Measurements from ENCODE around the gene EVI5L. TPM values are rescaled to one million over a fixed set of nuclear protein-coding genes. Genes with fewer than 3 reads are reported as not detected.

Gene EVI5L
- total RNA-seq, 1 donor from 2014 or later: 4.4 TPM

DNA sequence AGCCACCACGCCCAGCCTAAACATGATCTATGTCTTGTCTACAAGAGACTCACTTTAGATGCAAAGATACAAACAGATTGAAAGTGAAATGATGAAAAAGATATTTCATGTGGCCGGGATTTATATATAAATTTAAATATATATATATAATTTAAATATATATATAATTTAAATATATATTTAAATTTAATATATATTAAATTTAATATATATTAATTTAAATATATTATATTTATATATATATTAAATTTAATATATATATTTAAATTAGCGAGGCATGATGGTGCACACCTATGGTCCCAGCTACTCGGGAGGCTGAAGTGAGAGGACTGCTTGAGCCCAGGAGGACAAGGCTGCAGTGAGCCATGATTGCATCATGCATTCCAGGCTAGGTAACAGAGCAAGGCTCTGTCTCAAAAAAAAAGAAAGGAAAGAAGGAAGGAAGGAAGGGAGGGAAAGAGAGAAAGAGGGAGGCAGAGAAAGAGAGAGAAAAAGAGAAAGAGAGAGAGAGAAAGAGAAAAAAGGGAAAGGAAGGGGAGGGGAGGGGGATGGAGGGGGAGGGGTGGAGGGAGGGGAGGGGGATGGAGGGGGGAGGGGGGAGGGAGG lies 7.0 kb upstream of the EVI5L start:
- H3K4me3 Mint-ChIP-seq: no peak overlapping the region
- no peak overlapping the region for H3K27ac Mint-ChIP-seq
- no peak for DNase-seq (ENCODE audit: low spot score)
- H3K36me3 Mint-ChIP-seq (ENCODE audit: low read depth): no peaks in the 10 kb centered on the region
- intact Hi-C loops (cut with micrococcal nuclease): no loop called here
- peaks cover 31% of the 10 kb centered on the region for H3K27me3 Mint-ChIP-seq (ENCODE audit: insufficient read depth)
- peaks cover 13% of the 10 kb centered on the region for H3K9me3 Mint-ChIP-seq
- H3K4me1 Mint-ChIP-seq (ENCODE audit: low read depth): peaks cover 6% of the 10 kb centered on the region

GRCh38 chr19:7823686-7824301 lies 6.2 kb upstream of the EVI5L start:
- Mint-ChIP-seq H3K4me3 (no peak overlapping the region), H3K9me3 (peaks cover 8% of the 10 kb centered on the region), H3K27ac (no peak overlapping the region), H3K36me3 (ENCODE audit: low read depth) (no peaks in the 10 kb centered on the region), H3K4me1 (ENCODE audit: low read depth) (peaks cover 7% of the 10 kb centered on the region), H3K27me3 (ENCODE audit: insufficient read depth) (peaks cover 31% of the 10 kb centered on the region)
- intact Hi-C loops (cut with micrococcal nuclease): no loop called here
- no peak for DNase-seq (ENCODE audit: low spot score)

DNA sequence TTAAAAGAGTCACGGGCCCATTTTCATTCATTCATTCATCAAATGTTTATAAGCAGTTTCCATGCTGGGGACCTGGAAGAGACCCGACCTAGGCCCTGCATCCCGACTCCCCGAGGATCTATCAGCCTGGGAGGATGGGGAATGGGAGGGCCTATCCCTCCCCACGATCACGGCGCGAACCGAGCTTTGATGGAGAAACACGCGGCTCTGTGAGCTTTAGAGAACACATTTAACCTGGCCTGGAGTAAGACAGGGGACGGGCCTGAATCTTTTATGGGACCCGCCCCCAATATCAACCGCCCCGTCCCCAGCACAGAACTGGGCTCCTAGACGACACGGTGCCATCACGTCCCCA lies 875 bp upstream of the EVI5L start:
- Mint-ChIP-seq H3K4me3 (peak overlapping the region; percentile 82), H3K4me1 (ENCODE audit: low read depth) (peaks cover 21% of the 10 kb centered on the region), H3K27me3 (ENCODE audit: insufficient read depth) (peaks cover 15% of the 10 kb centered on the region), H3K27ac (peak overlapping the region; percentile 69), H3K9me3 (no peaks in the 10 kb centered on the region), H3K36me3 (ENCODE audit: low read depth) (no peaks in the 10 kb centered on the region)
- intact Hi-C loops (cut with micrococcal nuclease): loop anchor here (1.0 kb wide), 10 partner anchors 22 to 434 kb away; partner anchors contain the start of genes MAP2K7, PNPLA6, SNAPC2 and TIMM44
- no peak for DNase-seq (ENCODE audit: low spot score)

- intact Hi-C loops (cut with micrococcal nuclease): no loop called here
Observed at GRCh38 chr19:7830272-7830771, 304 bp downstream of the EVI5L start.

GRCh38 chr19:7830823-7831222 lies 805 bp downstream of the EVI5L start:
- intact Hi-C loops (cut with micrococcal nuclease): no loop called here
- Mint-ChIP-seq H3K36me3 (ENCODE audit: low read depth) (no peaks in the 10 kb centered on the region), H3K4me1 (ENCODE audit: low read depth) (peaks cover 21% of the 10 kb centered on the region), H3K27ac (peak overlapping the region; percentile 55), H3K4me3 (peak overlapping the region; percentile 86), H3K9me3 (no peaks in the 10 kb centered on the region), H3K27me3 (ENCODE audit: insufficient read depth) (peaks cover 12% of the 10 kb centered on the region)
- DNase-seq (ENCODE audit: low spot score): no peak

More at GRCh38 chr19:7830272-7830771, 304 bp downstream of the EVI5L start:
- Mint-ChIP-seq H3K9me3 (no peaks in the 10 kb centered on the region), H3K4me1 (ENCODE audit: low read depth) (peaks cover 21% of the 10 kb centered on the region), H3K4me3 (no peak overlapping the region), H3K36me3 (ENCODE audit: low read depth) (no peaks in the 10 kb centered on the region), H3K27me3 (ENCODE audit: insufficient read depth) (peaks cover 15% of the 10 kb centered on the region), H3K27ac (no peak overlapping the region)
- DNase-seq (ENCODE audit: low spot score): no peak

- peak overlapping the region; percentile 86 for H3K4me3 Mint-ChIP-seq
- no peak for DNase-seq (ENCODE audit: low spot score)
- H3K9me3 Mint-ChIP-seq: no peaks in the 10 kb centered on the region
- intact Hi-C loops (cut with micrococcal nuclease): no loop called here
- H3K27me3 Mint-ChIP-seq (ENCODE audit: insufficient read depth): peaks cover 8% of the 10 kb centered on the region
- H3K27ac Mint-ChIP-seq: no peak overlapping the region
- H3K36me3 Mint-ChIP-seq (ENCODE audit: low read depth): no peaks in the 10 kb centered on the region
- H3K4me1 Mint-ChIP-seq (ENCODE audit: low read depth): peaks cover 21% of the 10 kb centered on the region
Observed at GRCh38 chr19:7831452-7831851, 1.4 kb downstream of the EVI5L start.

DNA sequence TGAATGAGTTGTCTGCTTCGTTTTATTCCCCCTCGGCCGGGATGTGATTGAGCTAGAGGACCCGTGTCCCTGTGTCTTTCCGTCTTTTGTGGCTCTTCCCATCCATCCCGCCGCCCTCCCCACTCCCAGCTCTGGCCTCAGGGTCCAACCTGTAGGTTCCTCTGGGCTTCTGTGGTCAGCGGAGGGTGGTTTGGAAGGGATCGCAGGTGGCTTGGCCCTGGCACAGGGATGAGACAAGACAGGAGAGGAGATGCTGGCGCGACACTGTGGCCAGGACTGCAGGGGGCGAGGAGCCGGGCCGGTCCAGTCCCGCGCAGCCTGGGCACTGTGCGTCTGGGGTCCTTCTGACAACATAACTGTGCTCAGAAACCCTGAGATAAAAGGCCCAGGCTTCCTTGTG lies 2.0 kb downstream of the EVI5L start:
- no peak overlapping the region for H3K27ac Mint-ChIP-seq
- no peaks in the 10 kb centered on the region for H3K36me3 Mint-ChIP-seq (ENCODE audit: low read depth)
- intact Hi-C loops (cut with micrococcal nuclease): no loop called here
- DNase-seq (ENCODE audit: low spot score): no peak
- peaks cover 21% of the 10 kb centered on the region for H3K4me1 Mint-ChIP-seq (ENCODE audit: low read depth)
- H3K9me3 Mint-ChIP-seq: no peaks in the 10 kb centered on the region
- H3K4me3 Mint-ChIP-seq: peak overlapping the region; percentile 19
- peaks cover 5% of the 10 kb centered on the region for H3K27me3 Mint-ChIP-seq (ENCODE audit: insufficient read depth)

DNA sequence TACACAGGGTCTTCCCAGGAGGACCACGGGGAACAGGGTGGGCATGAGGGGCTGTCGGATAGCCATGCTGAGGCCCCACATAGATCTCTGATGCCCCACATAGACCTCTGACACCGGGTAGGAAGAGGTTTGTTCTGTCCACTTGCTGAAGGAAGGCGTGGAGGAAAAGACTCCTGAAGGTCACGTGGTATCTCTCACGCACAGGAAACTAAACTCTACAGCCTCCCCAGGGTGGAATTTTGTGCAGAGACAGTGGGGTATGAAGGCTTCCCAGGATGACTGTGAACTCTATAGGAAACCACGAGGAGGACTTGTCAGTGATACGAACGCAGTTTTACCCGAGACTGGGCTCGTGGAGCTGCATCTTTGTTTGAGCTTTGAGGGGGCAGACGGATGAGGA lies 2.8 kb downstream of the EVI5L start:
- intact Hi-C loops (cut with micrococcal nuclease): no loop called here
- no peak for DNase-seq (ENCODE audit: low spot score)
- Mint-ChIP-seq H3K9me3 (no peaks in the 10 kb centered on the region), H3K4me3 (no peak overlapping the region), H3K4me1 (ENCODE audit: low read depth) (peaks cover 21% of the 10 kb centered on the region), H3K27ac (no peak overlapping the region), H3K27me3 (ENCODE audit: insufficient read depth) (peaks cover 5% of the 10 kb centered on the region), H3K36me3 (ENCODE audit: low read depth) (no peaks in the 10 kb centered on the region)

GRCh38 chr19:7833225-7834099 lies 3.4 kb downstream of the EVI5L start:
- Mint-ChIP-seq H3K4me3 (no peak overlapping the region), H3K27ac (no peak overlapping the region), H3K9me3 (no peaks in the 10 kb centered on the region), H3K27me3 (ENCODE audit: insufficient read depth) (peaks cover 5% of the 10 kb centered on the region), H3K4me1 (ENCODE audit: low read depth) (peaks cover 21% of the 10 kb centered on the region), H3K36me3 (ENCODE audit: low read depth) (no peaks in the 10 kb centered on the region)
- DNase-seq (ENCODE audit: low spot score): no peak
- intact Hi-C loops (cut with micrococcal nuclease): no loop called here

GRCh38 chr19:7839476-7839875 lies 9.5 kb downstream of the EVI5L start:
- Mint-ChIP-seq H3K36me3 (ENCODE audit: low read depth) (no peaks in the 10 kb centered on the region), H3K4me1 (ENCODE audit: low read depth) (no peaks in the 10 kb centered on the region), H3K27me3 (ENCODE audit: insufficient read depth) (peaks cover 2% of the 10 kb centered on the region), H3K4me3 (no peak overlapping the region), H3K9me3 (no peaks in the 10 kb centered on the region), H3K27ac (no peak overlapping the region)
- no peak for DNase-seq (ENCODE audit: low spot score)
- intact Hi-C loops (cut with micrococcal nuclease): no loop called here

DNA sequence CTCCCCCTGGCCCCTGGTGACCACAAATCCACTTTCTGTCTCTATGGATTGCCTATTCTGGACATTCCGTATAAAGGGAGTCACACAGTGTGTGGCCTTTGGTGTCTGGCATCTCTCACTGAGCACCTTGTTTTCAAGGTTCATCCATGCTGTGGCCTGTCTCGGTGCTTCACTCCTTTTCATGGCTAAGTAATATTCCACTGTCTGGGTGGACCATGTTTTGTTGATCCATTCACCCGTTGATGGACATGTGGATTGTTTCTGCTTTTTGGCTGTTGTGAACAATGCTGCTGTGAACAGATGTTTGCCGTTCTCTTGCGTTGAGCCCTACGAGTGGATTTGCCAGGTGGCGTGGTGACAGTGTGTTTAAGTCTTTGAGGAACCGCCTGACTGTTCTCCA lies 10.6 kb downstream of the EVI5L start:
- Mint-ChIP-seq H3K4me1 (ENCODE audit: low read depth) (no peaks in the 10 kb centered on the region), H3K27me3 (ENCODE audit: insufficient read depth) (peaks cover 2% of the 10 kb centered on the region), H3K36me3 (ENCODE audit: low read depth) (no peaks in the 10 kb centered on the region), H3K27ac (no peak overlapping the region), H3K4me3 (no peak overlapping the region), H3K9me3 (no peaks in the 10 kb centered on the region)
- no peak for DNase-seq (ENCODE audit: low spot score)
- intact Hi-C loops (cut with micrococcal nuclease): no loop called here

GRCh38 chr19:7841751-7842660 lies 12.0 kb downstream of the EVI5L start:
- no peak for DNase-seq (ENCODE audit: low spot score)
- intact Hi-C loops (cut with micrococcal nuclease): no loop called here
- H3K4me1 Mint-ChIP-seq (ENCODE audit: low read depth): no peaks in the 10 kb centered on the region
- H3K27me3 Mint-ChIP-seq (ENCODE audit: insufficient read depth): no peaks in the 10 kb centered on the region
- no peaks in the 10 kb centered on the region for H3K36me3 Mint-ChIP-seq (ENCODE audit: low read depth)
- no peak overlapping the region for H3K27ac Mint-ChIP-seq
- H3K4me3 Mint-ChIP-seq: no peak overlapping the region
- no peaks in the 10 kb centered on the region for H3K9me3 Mint-ChIP-seq
